Measurements from ENCODE around the gene CBX6. TPM values are rescaled to one million over a fixed set of nuclear protein-coding genes. Genes with fewer than 3 reads are reported as not detected.

The CBX6 gene
- total RNA-seq, 2 experiments from 2014 or later = 56.0 to 60.5 TPM

GRCh38 chr22:38870791-38871359, 1.1 kb downstream of the CBX6 start:
- no peak for DNase-seq
- peaks cover 5% of the 10 kb centered on the region for H3K27me3 Mint-ChIP-seq
- CTCF ChIA-PET = interaction anchor here (0.8 to 4.8 kb wide), 27 partner anchors 10 to 658 kb away, joined by 3 to 51 read pairs (median 4); partner anchors contain the start of genes APOBEC3D, CBX7 and RPL3
- H3K27ac Mint-ChIP-seq = peak overlapping the region; percentile 86
- H3K9me3 Mint-ChIP-seq = no peaks in the 10 kb centered on the region
- POLR2A ChIA-PET = no interaction called here
- H3K4me1 Mint-ChIP-seq = peaks cover 48% of the 10 kb centered on the region
- H3K36me3 Mint-ChIP-seq (ENCODE audit: low read depth) = peaks cover 7% of the 10 kb centered on the region
- H3K4me3 Mint-ChIP-seq = peak overlapping the region; percentile 89

GRCh38 chr22:38870312-38870741, 1.7 kb downstream of the CBX6 start:
- peak overlapping the region; percentile 86 for H3K27ac Mint-ChIP-seq
- peaks cover 9% of the 10 kb centered on the region for H3K36me3 Mint-ChIP-seq (ENCODE audit: low read depth)
- H3K4me1 Mint-ChIP-seq = peaks cover 48% of the 10 kb centered on the region
- H3K27me3 Mint-ChIP-seq = peaks cover 5% of the 10 kb centered on the region
- ChIA-PET CTCF (interaction anchor here (0.5 to 4.8 kb wide), 41 partner anchors 10 to 1898 kb away, joined by 3 to 51 read pairs (median 4); partner anchors contain the start of genes APOBEC3D, APOBEC3H and RPL3), POLR2A (no interaction called here)
- peak overlapping the region; percentile 89 for H3K4me3 Mint-ChIP-seq
- DNase-seq = peak; percentile 90
- no peaks in the 10 kb centered on the region for H3K9me3 Mint-ChIP-seq

GRCh38 chr22:38869663-38870062, 2.4 kb downstream of the CBX6 start:
- Mint-ChIP-seq H3K9me3 (no peaks in the 10 kb centered on the region), H3K27ac (peak overlapping the region; percentile 86), H3K4me1 (peaks cover 48% of the 10 kb centered on the region), H3K36me3 (ENCODE audit: low read depth) (peaks cover 9% of the 10 kb centered on the region), H3K4me3 (no peak overlapping the region), H3K27me3 (peaks cover 5% of the 10 kb centered on the region)
- DNase-seq = no peak
- CTCF ChIA-PET = interaction anchor here (0.5 to 4.8 kb wide), 41 partner anchors 9 to 1898 kb away, joined by 3 to 51 read pairs (median 4); partner anchors contain the start of genes APOBEC3H and RPL3
- POLR2A ChIA-PET = no interaction called here

DNA sequence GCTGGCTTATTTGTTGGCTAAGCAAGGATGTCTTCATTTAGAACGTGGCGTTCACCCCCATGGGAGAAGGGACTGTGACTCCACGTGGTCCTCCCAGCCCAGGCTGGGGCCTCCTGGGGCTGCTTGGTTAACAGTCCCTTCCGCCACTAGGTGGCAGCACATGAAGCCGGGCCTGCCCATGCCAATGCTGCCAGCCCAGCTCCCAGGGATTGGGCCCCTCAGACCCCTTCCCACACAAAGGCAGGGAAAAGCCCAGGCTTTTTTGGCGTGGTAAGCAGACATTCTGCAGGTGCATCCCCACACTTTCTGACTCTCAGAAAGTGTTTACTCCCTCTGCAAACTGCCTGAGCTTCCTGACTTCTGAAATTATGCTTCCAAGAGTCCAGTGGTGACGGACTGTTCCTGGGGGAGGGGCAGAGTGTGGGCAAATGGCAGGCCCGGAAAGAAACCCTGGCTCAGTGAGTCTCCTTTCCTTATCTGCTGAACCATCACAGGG, 3.1 kb downstream of the CBX6 start:
- Mint-ChIP-seq H3K36me3 (ENCODE audit: low read depth) (peaks cover 9% of the 10 kb centered on the region), H3K9me3 (no peaks in the 10 kb centered on the region), H3K4me1 (peaks cover 43% of the 10 kb centered on the region), H3K27ac (peak overlapping the region; percentile 41), H3K27me3 (peaks cover 5% of the 10 kb centered on the region), H3K4me3 (no peak overlapping the region)
- POLR2A ChIA-PET = no interaction called here
- DNase-seq = peak; percentile 86
- CTCF ChIA-PET = interaction anchor here (0.7 to 4.8 kb wide), 16 partner anchors 8 to 453 kb away, joined by 3 to 51 read pairs (median 8); no protein-coding TSS in a partner anchor

GRCh38 chr22:38868286-38868721, 3.7 kb downstream of the CBX6 start:
- DNase-seq = no peak
- ChIA-PET POLR2A (interaction anchor here (0.7 kb wide), 1 partner anchor 73 kb away, joined by 3 read pairs; no protein-coding TSS in a partner anchor), CTCF (interaction anchor here (1.2 to 4.8 kb wide), 4 partner anchors 11 to 135 kb away, joined by 3 to 34 read pairs (median 18); no protein-coding TSS in a partner anchor)
- H3K27ac Mint-ChIP-seq = no peak overlapping the region
- peaks cover 9% of the 10 kb centered on the region for H3K36me3 Mint-ChIP-seq (ENCODE audit: low read depth)
- no peaks in the 10 kb centered on the region for H3K9me3 Mint-ChIP-seq
- no peak overlapping the region for H3K4me3 Mint-ChIP-seq
- H3K4me1 Mint-ChIP-seq = peaks cover 37% of the 10 kb centered on the region
- H3K27me3 Mint-ChIP-seq = peaks cover 3% of the 10 kb centered on the region

GRCh38 chr22:38867471-38868285, 4.3 kb downstream of the CBX6 start:
- ChIA-PET POLR2A (interaction anchor here (0.5 to 0.7 kb wide), 2 partner anchors 14 to 74 kb away, joined by 3 to 4 read pairs; no protein-coding TSS in a partner anchor), CTCF (interaction anchor here (1.2 to 4.8 kb wide), 4 partner anchors 10 to 136 kb away, joined by 3 to 34 read pairs (median 18); no protein-coding TSS in a partner anchor)
- Mint-ChIP-seq H3K4me3 (no peak overlapping the region), H3K27ac (no peak overlapping the region), H3K27me3 (no peaks in the 10 kb centered on the region), H3K4me1 (peaks cover 32% of the 10 kb centered on the region), H3K36me3 (ENCODE audit: low read depth) (peaks cover 9% of the 10 kb centered on the region), H3K9me3 (no peaks in the 10 kb centered on the region)
- DNase-seq = no peak

- no peak for DNase-seq
- Mint-ChIP-seq H3K4me1 (peaks cover 27% of the 10 kb centered on the region), H3K9me3 (no peaks in the 10 kb centered on the region), H3K4me3 (no peak overlapping the region), H3K27ac (no peak overlapping the region), H3K27me3 (no peaks in the 10 kb centered on the region), H3K36me3 (ENCODE audit: low read depth) (peaks cover 9% of the 10 kb centered on the region)
- ChIA-PET CTCF (interaction anchor here (1.2 to 4.8 kb wide), 3 partner anchors 9 to 136 kb away, joined by 3 to 34 read pairs (median 29); no protein-coding TSS in a partner anchor), POLR2A (no interaction called here)
Measured at GRCh38 chr22:38867124-38867455, 4.9 kb downstream of the CBX6 start.

DNA sequence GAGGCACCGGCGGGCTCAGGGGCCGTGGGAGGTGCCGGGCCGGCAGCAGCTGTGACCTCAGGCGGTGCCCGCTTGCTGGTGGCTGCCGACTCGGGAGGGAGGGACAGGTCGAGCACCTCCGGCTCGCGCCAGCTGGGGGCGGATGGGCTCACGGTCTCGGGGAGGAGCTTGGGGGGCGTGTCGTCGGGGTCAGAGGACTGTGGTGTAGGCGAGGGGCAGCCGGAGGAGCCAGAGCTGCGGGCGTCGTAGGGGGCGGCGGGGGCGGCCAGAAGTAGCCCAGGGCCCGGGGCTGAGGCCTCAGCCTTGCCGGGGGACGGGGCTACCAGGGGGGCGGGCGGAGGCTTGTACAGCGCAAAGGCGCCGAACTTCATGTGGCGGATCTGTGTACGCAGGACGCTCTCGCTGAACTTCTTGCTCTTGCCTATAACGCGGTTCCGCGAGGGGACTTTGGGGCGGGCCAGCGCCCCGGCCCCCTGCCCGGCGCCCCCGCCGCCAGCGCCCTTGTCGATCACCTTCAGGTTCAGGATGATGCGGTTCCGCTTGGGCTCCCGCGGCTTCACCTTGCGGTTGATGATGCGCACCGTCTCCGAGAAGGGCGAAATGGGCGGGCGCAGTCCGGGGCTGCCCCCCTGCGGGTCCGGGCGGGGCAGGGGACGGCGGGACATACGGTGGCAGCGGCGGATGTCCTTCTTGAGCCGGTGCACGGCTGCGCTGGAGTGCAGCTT, 5.5 kb downstream of the CBX6 start:
- no peak overlapping the region for H3K27ac Mint-ChIP-seq
- peaks cover 27% of the 10 kb centered on the region for H3K4me1 Mint-ChIP-seq
- H3K4me3 Mint-ChIP-seq = no peak overlapping the region
- H3K27me3 Mint-ChIP-seq = no peaks in the 10 kb centered on the region
- H3K9me3 Mint-ChIP-seq = no peaks in the 10 kb centered on the region
- H3K36me3 Mint-ChIP-seq (ENCODE audit: low read depth) = peaks cover 9% of the 10 kb centered on the region
- CTCF ChIA-PET = interaction anchor here (4.8 kb wide), 1 partner anchor 14 kb away, joined by 29 read pairs; no protein-coding TSS in a partner anchor
- POLR2A ChIA-PET = no interaction called here
- DNase-seq = no peak

GRCh38 chr22:38866024-38866398, 6.0 kb downstream of the CBX6 start:
- Mint-ChIP-seq H3K4me1 (peaks cover 26% of the 10 kb centered on the region), H3K36me3 (ENCODE audit: low read depth) (peaks cover 9% of the 10 kb centered on the region), H3K27me3 (no peaks in the 10 kb centered on the region), H3K4me3 (no peak overlapping the region), H3K27ac (no peak overlapping the region), H3K9me3 (no peaks in the 10 kb centered on the region)
- CTCF ChIA-PET = no interaction called here
- no peak for DNase-seq
- POLR2A ChIA-PET = no interaction called here

DNA sequence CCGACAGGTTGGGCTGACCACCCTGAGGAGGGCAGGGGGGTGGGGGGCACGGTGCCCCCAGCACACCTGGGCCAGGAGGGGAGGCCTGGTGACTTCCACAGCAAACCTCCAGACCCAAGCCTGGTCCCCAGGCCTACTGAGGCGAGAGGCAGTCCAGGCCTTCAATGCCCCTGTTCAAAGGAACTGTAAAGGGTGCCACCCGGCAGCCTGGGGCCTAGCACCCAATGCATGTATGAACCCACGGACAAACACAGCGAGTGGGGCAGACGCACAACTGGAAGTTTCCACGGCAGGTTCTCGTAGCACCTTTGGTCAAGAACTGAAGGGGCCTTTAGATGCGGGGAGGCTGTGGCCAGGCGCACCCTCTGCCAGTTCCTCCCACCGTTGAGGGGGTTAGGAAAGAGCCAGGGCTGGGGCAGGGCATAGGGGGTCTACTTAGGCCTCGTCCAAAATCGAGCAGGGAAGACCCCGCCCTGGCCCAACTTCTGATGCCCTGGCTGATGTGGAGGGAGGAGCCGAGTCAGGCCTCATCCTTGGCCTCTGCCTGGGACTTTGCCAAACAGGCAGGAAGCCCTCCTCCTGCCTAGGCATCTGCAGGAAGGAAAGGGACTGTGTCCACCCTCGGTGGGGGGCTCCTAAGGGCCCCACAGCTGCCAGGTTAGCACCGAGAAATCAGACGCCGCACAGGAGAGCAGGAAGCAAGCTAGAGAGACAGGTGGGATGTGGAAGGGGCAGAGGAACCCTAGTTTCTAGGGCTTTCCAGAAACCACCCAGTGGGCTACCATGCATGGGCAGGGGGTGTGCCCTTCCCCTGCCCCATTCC, 6.6 kb downstream of the CBX6 start:
- Mint-ChIP-seq H3K4me3 (no peak overlapping the region), H3K27ac (no peak overlapping the region), H3K27me3 (no peaks in the 10 kb centered on the region), H3K4me1 (peaks cover 20% of the 10 kb centered on the region), H3K36me3 (ENCODE audit: low read depth) (peaks cover 9% of the 10 kb centered on the region), H3K9me3 (no peaks in the 10 kb centered on the region)
- ChIA-PET POLR2A (no interaction called here), CTCF (no interaction called here)
- no peak for DNase-seq

- CTCF ChIA-PET = interaction anchor here (1.1 kb wide), 1 partner anchor 271 kb away, joined by 3 read pairs; no protein-coding TSS in a partner anchor
- Mint-ChIP-seq H3K27me3 (no peaks in the 10 kb centered on the region), H3K27ac (no peak overlapping the region), H3K9me3 (no peaks in the 10 kb centered on the region), H3K4me1 (peaks cover 12% of the 10 kb centered on the region), H3K4me3 (no peak overlapping the region), H3K36me3 (ENCODE audit: low read depth) (peaks cover 9% of the 10 kb centered on the region)
- DNase-seq = no peak
- POLR2A ChIA-PET = no interaction called here
Measured at GRCh38 chr22:38864361-38865191, 7.4 kb downstream of the CBX6 start.

Data from activated CD4-positive, alpha-beta T cell treated with anti-CD3 and anti-CD28 coated beads, Interleukin-2, amount 10 ng/mL, durations not matched to agents 7 days and 5 days (primary cell).